Peyer's patch (tissue), 4 donors: ENCODE data around the gene DIS3L2. TPM values are rescaled to one million over a fixed set of nuclear protein-coding genes. Genes with fewer than 3 reads are reported as not detected.
"Not testable (repeated sequence)": the region's sequence is repeated elsewhere in the genome, so short reads cannot be mapped to it uniquely, and the experiment has no call there.

Experiments
- DNase-seq, 3 donors: peaks; one replicate each; pipeline ENCODE4 v3.0.0-alpha.2; 2017 to 2019
- H3K27ac ChIP-seq, 4 donors: fragments of 200-600 bp; sonication (generic); one replicate each; pipeline ENCODE4 v1.5.1; 2016 to 2019
- H3K27me3 ChIP-seq, 2 donors: fragments of 200-600 bp; sonication (generic); one replicate each; pipeline ENCODE4 v1.5.1; 2019
- H3K36me3 ChIP-seq, 3 donors: fragments of 200-600 bp; sonication (generic); one replicate each; pipeline ENCODE4 v1.5.1; 2016 to 2019
- H3K4me1 ChIP-seq, 4 donors: fragments of 200-600 bp; sonication (generic); one replicate each; pipeline ENCODE4 v1.5.1; 2016 to 2019
- H3K4me3 ChIP-seq, 4 donors: fragments of 200-600 bp; sonication (generic); 1 replicate in 3 of 4; 2 replicates in 1 of 4; pipeline ENCODE4 v1.5.1; 2016 to 2019; ENCODE audit warnings: mild to moderate bottlenecking in 1 of 4
- H3K9me3 ChIP-seq, 4 donors: fragments of 200-600 bp; sonication (generic); one replicate each; pipeline ENCODE4 v1.5.1; 2016 to 2019; ENCODE audit warnings: mild to moderate bottlenecking in 1 of 4
- POLR2A ChIP-seq, 2 donors: fragments of 450-650 bp; IDR thresholded peaks; one replicate each; pipeline ENCODE4 v1.5.1; 2017; ENCODE audit warnings: antibody characterized with exemption in 2 of 2, mild to moderate bottlenecking in 2 of 2, moderate library complexity in 2 of 2
- total RNA-seq, 4 donors: library from RNA; depleted of rRNA; stranded (reverse); fragments of >200 nt; gene quantifications; one replicate each; pipeline ENCODE4 v1.1.0, GENCODE V29; 2016
- TF ChIP-seq, protein P1 (sequence below), 6 experiments: fragments of 450-650 bp in 4 of 6; fragments of 200-600 bp in 2 of 6; sonication (generic) in 1 of 6; IDR thresholded peaks; one replicate each; pipeline ENCODE4 v1.5.1; 2017 to 2019; ENCODE audit warnings: antibody characterized with exemption in 6 of 6, mild to moderate bottlenecking in 3 of 6, moderate library complexity in 1 of 6

DIS3L2 gene
- total RNA-seq, 4 donors from 2014 or later = 26.4 to 147 (median 58.3) TPM

- H3K9me3 ChIP-seq = no peaks in the 10 kb centered on the region
- H3K27ac ChIP-seq = no peak overlapping the region
- H3K36me3 ChIP-seq = no peaks in the 10 kb centered on the region
- no peak for DNase-seq
- no peak for TF ChIP-seq POLR2A (IDR thresholded peaks at IDR 0.05)
- TF ChIP-seq, protein P1, sequence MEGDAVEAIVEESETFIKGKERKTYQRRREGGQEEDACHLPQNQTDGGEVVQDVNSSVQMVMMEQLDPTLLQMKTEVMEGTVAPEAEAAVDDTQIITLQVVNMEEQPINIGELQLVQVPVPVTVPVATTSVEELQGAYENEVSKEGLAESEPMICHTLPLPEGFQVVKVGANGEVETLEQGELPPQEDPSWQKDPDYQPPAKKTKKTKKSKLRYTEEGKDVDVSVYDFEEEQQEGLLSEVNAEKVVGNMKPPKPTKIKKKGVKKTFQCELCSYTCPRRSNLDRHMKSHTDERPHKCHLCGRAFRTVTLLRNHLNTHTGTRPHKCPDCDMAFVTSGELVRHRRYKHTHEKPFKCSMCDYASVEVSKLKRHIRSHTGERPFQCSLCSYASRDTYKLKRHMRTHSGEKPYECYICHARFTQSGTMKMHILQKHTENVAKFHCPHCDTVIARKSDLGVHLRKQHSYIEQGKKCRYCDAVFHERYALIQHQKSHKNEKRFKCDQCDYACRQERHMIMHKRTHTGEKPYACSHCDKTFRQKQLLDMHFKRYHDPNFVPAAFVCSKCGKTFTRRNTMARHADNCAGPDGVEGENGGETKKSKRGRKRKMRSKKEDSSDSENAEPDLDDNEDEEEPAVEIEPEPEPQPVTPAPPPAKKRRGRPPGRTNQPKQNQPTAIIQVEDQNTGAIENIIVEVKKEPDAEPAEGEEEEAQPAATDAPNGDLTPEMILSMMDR (IDR thresholded peaks at IDR 0.05) = no peak
- no peaks in the 10 kb centered on the region for H3K4me1 ChIP-seq
- no peaks in the 10 kb centered on the region for H3K27me3 ChIP-seq
- H3K4me3 ChIP-seq = no peak overlapping the region
These were observed 186.0 kb downstream of the DIS3L2 start for GRCh38 chr2:232147440-232148077.

DNA sequence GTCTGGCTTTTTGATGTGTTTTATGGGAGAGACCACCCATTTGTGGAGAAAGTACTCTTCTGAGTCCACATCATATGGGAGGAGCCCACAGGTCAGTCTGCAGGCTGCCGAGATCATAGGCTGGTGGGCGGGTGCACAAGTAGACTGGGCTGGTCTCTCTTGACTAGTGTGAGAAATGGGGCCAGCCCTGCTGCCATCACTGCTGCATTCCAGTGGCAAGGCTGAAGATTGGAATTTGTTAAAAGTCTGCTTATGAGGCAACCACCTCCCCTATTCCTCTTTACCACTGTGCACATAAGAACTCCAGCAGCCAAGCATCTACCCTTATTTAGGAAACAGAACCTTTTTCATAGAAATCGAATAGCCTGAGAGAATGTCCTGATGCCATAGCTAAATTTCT is 200.7 kb downstream of the DIS3L2 start:
- no peak overlapping the region for H3K4me3 ChIP-seq
- H3K27me3 ChIP-seq = no peaks in the 10 kb centered on the region
- no peaks in the 10 kb centered on the region for H3K9me3 ChIP-seq
- no peak overlapping the region for H3K27ac ChIP-seq
- TF ChIP-seq POLR2A (IDR thresholded peaks at IDR 0.05) = no peak
- TF ChIP-seq, protein P1 (IDR thresholded peaks at IDR 0.05) = no peak
- no peak for DNase-seq
- H3K4me1 ChIP-seq = no peaks in the 10 kb centered on the region
- H3K36me3 ChIP-seq = peaks cover 0 to 16% (median 0%) of the 10 kb centered on the region in 3 donors

DNA sequence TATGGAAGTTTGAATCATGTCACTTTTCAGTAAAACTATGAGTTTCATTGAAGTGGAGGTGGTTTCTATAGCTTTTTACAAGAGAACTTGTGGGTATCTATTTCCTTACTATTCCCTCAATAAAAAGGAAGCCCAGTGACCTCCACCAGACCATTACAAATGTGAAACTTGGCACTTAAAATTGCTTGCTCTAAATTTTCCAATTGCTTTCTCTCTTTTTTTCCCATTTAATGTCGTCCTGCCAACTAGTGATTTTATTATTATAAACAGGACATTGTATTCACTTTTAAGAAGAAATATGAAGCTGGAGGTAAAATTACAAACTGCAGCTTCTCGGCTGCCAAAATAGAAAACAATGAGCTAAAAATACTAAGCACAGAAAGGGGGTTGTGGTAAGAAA is 208.9 kb downstream of the DIS3L2 start:
- H3K27ac ChIP-seq = no peak overlapping the region
- H3K9me3 ChIP-seq = no peaks in the 10 kb centered on the region
- no peak overlapping the region for H3K4me3 ChIP-seq
- H3K4me1 ChIP-seq = no peaks in the 10 kb centered on the region
- no peak for TF ChIP-seq POLR2A (IDR thresholded peaks at IDR 0.05)
- TF ChIP-seq, protein P1 (IDR thresholded peaks at IDR 0.05) = no peak
- H3K36me3 ChIP-seq = peaks cover 0 to 3% (median 0%) of the 10 kb centered on the region in 3 donors
- no peaks in the 10 kb centered on the region for H3K27me3 ChIP-seq
- no peak for DNase-seq

- H3K4me3 ChIP-seq = no peak overlapping the region
- H3K9me3 ChIP-seq = no peaks in the 10 kb centered on the region
- H3K4me1 ChIP-seq = no peaks in the 10 kb centered on the region
- no peaks in the 10 kb centered on the region for H3K27me3 ChIP-seq
- no peak overlapping the region for H3K27ac ChIP-seq
- TF ChIP-seq, protein P1 (IDR thresholded peaks at IDR 0.05) = no peak
- no peak for TF ChIP-seq POLR2A (IDR thresholded peaks at IDR 0.05)
- no peak for DNase-seq
- H3K36me3 ChIP-seq = no peaks in the 10 kb centered on the region
These were observed 213.1 kb downstream of the DIS3L2 start for GRCh38 chr2:232174662-232175061.

DNA sequence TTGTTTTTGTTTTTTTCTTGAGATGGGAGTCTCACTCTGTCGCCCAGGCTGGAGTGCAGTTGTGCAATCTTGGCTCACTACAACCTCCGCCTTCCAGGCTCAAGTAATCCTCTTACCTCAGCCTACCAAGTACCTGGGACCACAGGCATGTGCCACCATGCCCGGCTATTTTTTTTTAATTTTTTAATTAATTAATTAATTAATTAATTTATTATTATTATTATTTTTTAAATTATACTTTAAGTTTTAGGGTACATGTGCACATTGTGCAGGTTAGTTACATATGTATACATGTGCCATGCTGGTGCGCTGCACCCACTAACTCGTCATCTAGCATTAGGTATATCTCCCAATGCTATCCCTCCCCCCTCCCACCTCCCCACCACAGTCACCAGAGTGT is 215.1 kb downstream of the DIS3L2 start:
- H3K4me3 ChIP-seq, DNase-seq, H3K27ac ChIP-seq, H3K36me3 ChIP-seq, H3K9me3 ChIP-seq, H3K27me3 ChIP-seq, H3K4me1 ChIP-seq: not testable (repeated sequence)

DNA sequence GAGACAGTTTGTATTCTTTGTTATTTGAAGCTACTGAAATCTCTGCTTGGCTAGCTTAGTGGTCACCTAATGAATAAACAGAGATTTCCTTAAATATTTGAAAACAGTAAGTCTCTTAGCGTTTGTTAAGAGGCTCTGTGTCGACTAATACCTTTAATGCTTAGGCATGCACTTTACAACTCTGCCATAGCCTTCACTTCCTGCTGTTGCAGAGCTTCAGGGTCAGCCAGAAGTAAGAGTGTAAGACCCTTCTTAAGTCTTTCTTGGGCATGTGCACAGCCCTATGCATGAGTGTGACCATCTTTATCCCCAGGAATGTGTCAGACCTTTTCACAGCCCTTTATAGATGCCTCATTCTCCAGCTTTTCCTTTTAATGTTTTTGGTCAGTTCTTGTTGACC is 221.8 kb downstream of the DIS3L2 start:
- no peaks in the 10 kb centered on the region for H3K9me3 ChIP-seq
- H3K4me3 ChIP-seq = no peak overlapping the region
- no peak for DNase-seq
- no peaks in the 10 kb centered on the region for H3K36me3 ChIP-seq
- TF ChIP-seq, protein P1 (IDR thresholded peaks at IDR 0.05) = no peak
- TF ChIP-seq POLR2A (IDR thresholded peaks at IDR 0.05) = no peak
- H3K27ac ChIP-seq = no peak overlapping the region
- no peaks in the 10 kb centered on the region for H3K4me1 ChIP-seq
- H3K27me3 ChIP-seq = no peaks in the 10 kb centered on the region
